Heart right ventricle (tissue), 16 donors: ENCODE data around the gene CAPN2. TPM values are rescaled to one million over a fixed set of nuclear protein-coding genes. Genes with fewer than 3 reads are reported as not detected.

ENCODE experiments used
- ATAC-seq, 8 donors: fragments of 200-7000 bp; cut with Tn5 transposase; one replicate each; pipeline ENCODE4 v1.9.1; 2020; ENCODE audit warnings: mild to moderate bottlenecking in 8 of 8, moderate library complexity in 8 of 8, moderate number of reproducible peaks in 1 of 8
- DNase-seq, 2 donors: peaks; one replicate each; pipeline ENCODE4 v3.0.0-alpha.2; 2020
- H3K27ac ChIP-seq, 10 donors: fragments of 200-600 bp; sonication (generic) in 2 of 10; one replicate each; pipeline versions ENCODE4 v1.5.0 to v1.8.0; 2020 to 2022; ENCODE audit warnings: mild to moderate bottlenecking in 3 of 10
- H3K27me3 ChIP-seq, 7 donors: fragments of 200-600 bp; one replicate each; pipeline ENCODE4 v1.8.0; 2021 to 2022; ENCODE audit warnings: mild to moderate bottlenecking in 2 of 7
- H3K36me3 ChIP-seq, 9 donors: fragments of 200-600 bp; sonication (generic) in 1 of 9; one replicate each; pipeline versions ENCODE4 v1.5.0 to v1.8.0; 2020 to 2022; ENCODE audit warnings: mild to moderate bottlenecking in 2 of 9
- H3K4me1 ChIP-seq, 9 donors: fragments of 200-600 bp; sonication (generic) in 1 of 9; one replicate each; pipeline versions ENCODE4 v1.5.0 to v1.8.0; 2020 to 2022; ENCODE audit warnings: mild to moderate bottlenecking in 4 of 9
- H3K4me3 ChIP-seq, 10 donors: fragments of 200-600 bp; sonication (generic) in 2 of 10; one replicate each; pipeline versions ENCODE4 v1.5.0 to v1.8.0; 2020 to 2022; ENCODE audit warnings: mild to moderate bottlenecking in 7 of 10, moderate library complexity in 2 of 10
- H3K9me3 ChIP-seq, 11 donors: fragments of 200-600 bp in 10 of 11; sonication (generic) in 2 of 11; one replicate each; pipeline versions ENCODE4 v1.5.0 to v1.8.0; 2013 to 2022; ENCODE audit warnings: mild to moderate bottlenecking in 2 of 11, control low read depth in 1 of 11, moderate library complexity in 1 of 11
- whole genome bisulfite sequencing, 2 donors: extraction: QIAGEN DNeasy Blood & Tissue Kit; methylation state at CpG; one replicate each; pipeline ENCODE4 v1.1.7; 2013; ENCODE audit warnings: inconsistent platforms in 1 of 2; 5-methylcytosine and 5-hydroxymethylcytosine counted together
- intact Hi-C, 10 donors: fragments of 100-400 bp; cut with DNase I; formaldehyde crosslinking; loops; one replicate each; pipeline versions ENCODE4 v1.11.1 to v1.14.2; 2022
- polyA plus RNA-seq, 2 donors: library from polyadenylated mRNA; stranded (reverse); fragments of 200-250 nt; gene quantifications; one replicate each; pipeline ENCODE4 v1.2.3, GENCODE V29; 2013
- total RNA-seq, 10 donors: library from RNA; stranded (reverse); fragmentation: NEBNext Ultra II Directional in 3 of 10; extraction: Animal tissue kit (Norgen Biotek cat#: 25700) in 3 of 10; gene quantifications; one replicate each; pipeline versions ENCODE4 v1.2.1 to v1.2.4, GENCODE V29; 2021 to 2023
- TF ChIP-seq, protein P1 (sequence below), 9 donors: fragments of 200-600 bp; sonication (generic) in 2 of 9; IDR thresholded peaks; one replicate each; pipeline versions ENCODE4 v1.5.0 to v1.8.0; 2021 to 2022; ENCODE audit warnings: antibody characterized with exemption in 9 of 9, mild to moderate bottlenecking in 5 of 9, moderate library complexity in 1 of 9
- donor health status: Arrhythmogenic right ventricular cardiomyopathy.
- donor health status: ischemic (EF 13 %, LVEDD 7.1; RV severe dilation, severe dysfunction).
- donor health status: healthy with polysubstance abuse.
- donor health status: DM: no; HTN: yes; CAD: no.
- donor health status: DM: no; HTN: no; CAD: no.
- donor health status: ischemic (EF 25% LVEDD 6.9; RV normal size, moderate dysfunction).
- donor health status: ischemic (EF 25% LVEDD 5.7; RV mildly dilated, moderate dysfunction).
- donor health status: healthy.
- donor health status: DM: yes; HTN: yes; CAD: no.
- donor health status: Ischemic cardiomyopathy.
- donor health status: ischemic (EF 35%, LVEDD 5.7; RV mildly dilated, moderate dysfunction).
- donor health status: nonischemic (EF 11% LVEDD 7.7; RV severe dilation, severe dysfunction).
- donor health status: DM: yes; HTN: yes; CAD: no.
- donor health status: PGD.
- donor health status: ischemic (EF 29% LVEDD 5.4; RV normal size, mild dysfunction).
- donor health status: nonischemic (EF 23%, LVEDD 6.1; RV moderate dilation, normal function).

The CAPN2 gene
- total and polyA plus RNA-seq, 12 donors = 62.4 to 107 (median 77.6) TPM

DNA sequence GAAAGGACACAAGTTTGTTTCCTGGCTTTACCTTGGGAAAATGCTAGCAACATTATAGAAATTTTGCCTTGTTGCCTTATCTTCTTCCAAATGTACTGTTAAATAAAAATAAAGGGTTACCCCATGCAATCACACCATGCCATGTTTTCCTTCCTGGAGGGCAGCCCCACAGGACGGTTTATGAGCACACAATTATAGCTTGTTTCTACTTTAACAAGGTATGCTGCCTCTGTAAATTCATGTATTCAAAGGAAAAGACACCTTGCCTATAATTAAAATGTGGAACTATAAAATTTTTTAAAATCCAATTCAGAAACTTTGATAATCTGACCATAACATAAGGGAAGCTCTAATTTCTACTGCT, 63.4 kb downstream of the CAPN2 start:
- Histone ChIP-seq H3K4me1 (peaks cover 11 to 60% (median 36%) of the 10 kb centered on the region in 9 donors), H3K36me3 (peaks cover 0 to 100% (median 40%) of the 10 kb centered on the region in 9 donors), H3K4me3 (no peak overlapping the region), H3K27me3 (no peaks in the 10 kb centered on the region), H3K27ac (peak overlapping the region in 8 of 10 donors; percentile 11 to 83 (median 50)), H3K9me3 (no peaks in the 10 kb centered on the region)
- TF ChIP-seq, protein P1, sequence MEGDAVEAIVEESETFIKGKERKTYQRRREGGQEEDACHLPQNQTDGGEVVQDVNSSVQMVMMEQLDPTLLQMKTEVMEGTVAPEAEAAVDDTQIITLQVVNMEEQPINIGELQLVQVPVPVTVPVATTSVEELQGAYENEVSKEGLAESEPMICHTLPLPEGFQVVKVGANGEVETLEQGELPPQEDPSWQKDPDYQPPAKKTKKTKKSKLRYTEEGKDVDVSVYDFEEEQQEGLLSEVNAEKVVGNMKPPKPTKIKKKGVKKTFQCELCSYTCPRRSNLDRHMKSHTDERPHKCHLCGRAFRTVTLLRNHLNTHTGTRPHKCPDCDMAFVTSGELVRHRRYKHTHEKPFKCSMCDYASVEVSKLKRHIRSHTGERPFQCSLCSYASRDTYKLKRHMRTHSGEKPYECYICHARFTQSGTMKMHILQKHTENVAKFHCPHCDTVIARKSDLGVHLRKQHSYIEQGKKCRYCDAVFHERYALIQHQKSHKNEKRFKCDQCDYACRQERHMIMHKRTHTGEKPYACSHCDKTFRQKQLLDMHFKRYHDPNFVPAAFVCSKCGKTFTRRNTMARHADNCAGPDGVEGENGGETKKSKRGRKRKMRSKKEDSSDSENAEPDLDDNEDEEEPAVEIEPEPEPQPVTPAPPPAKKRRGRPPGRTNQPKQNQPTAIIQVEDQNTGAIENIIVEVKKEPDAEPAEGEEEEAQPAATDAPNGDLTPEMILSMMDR (IDR thresholded peaks at IDR 0.05) = no peak
- intact Hi-C loops = no loop called here
- ATAC-seq (no peak), DNase-seq (no peak)
- WGBS, 2 donors = 73 to 83% methylated on average over 1 of the region's 1 CpG

DNA sequence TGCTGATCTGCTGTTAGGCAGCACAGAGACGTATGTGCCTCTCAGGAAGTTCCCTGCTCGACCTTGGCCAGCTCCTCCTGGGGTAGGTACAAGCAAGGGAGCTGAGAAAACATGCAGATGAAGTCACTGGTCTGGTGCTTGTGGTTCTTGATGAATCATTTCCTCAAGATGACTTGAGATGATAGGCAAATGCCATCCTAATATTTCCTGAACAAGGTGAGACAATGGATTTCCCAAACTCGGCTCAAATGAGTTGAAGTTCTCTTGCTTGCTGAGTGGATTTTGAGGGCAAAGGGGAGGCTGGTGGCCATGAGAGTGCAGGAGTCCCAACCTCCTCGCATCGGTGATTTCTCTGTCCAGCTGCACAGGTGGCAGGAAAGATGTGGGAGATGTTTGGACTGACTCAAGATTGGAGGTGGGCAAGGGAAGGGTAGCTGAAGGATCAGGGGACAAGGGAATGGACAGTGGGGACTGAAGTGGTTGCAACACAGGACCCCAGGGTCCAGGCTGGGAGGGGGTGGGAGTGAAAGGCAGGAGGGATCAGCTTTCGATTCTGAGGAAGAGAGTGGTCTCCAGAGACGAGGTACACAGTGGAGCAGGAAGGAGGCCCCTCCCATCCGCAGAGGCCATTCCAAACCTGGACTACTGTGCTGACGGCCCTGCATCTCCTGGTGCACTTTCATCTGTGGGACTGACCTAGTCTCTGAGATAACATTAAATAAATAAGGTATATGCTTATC, 63.9 kb downstream of the CAPN2 start:
- Histone ChIP-seq H3K27me3 (no peaks in the 10 kb centered on the region), H3K27ac (peak overlapping the region in 8 of 10 donors; percentile 24 to 83 (median 56)), H3K4me3 (no peak overlapping the region), H3K4me1 (peaks cover 9 to 55% (median 30%) of the 10 kb centered on the region in 9 donors), H3K9me3 (no peaks in the 10 kb centered on the region), H3K36me3 (peaks cover 0 to 100% (median 37%) of the 10 kb centered on the region in 9 donors)
- intact Hi-C loops = no loop called here
- TF ChIP-seq, protein P1 (IDR thresholded peaks at IDR 0.05) = no peak
- DNase-seq (no peak), ATAC-seq (peak in 6 of 8 donors; percentile 28 to 57 (median 55))
- 48% methylated on average over 9 of the region's 9 CpGs for WGBS, 2 donors

DNA sequence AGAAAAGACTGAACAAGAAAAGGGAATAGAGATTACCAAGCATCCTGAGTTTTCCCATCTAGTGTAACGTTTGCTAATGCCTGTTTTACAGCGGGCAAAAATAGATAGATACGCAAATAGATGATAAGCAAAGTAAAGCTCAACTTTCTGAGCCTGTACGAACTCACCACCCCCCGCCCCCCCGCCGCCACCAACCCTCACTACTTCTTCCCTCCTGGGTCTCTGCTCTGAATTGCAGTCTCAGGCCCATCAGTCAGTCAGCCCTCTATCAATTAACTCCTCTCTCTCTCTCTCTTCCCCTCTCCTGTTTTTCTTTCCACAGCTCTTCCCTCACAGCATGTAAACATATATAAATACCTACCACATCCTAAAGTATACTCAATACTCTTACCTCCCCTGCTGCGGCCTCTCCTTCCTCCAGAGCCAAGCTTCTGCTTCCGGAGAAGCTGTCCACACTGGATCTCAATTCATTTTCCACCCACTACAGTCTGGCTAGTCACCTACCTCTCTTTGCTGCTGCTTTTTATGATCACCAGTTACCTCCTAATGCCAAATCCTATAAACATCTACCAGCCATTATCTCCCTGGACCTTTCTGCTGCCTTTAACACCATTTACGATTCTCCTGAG, 64.6 kb downstream of the CAPN2 start:
- Histone ChIP-seq H3K4me1 (peaks cover 3 to 48% (median 23%) of the 10 kb centered on the region in 9 donors), H3K27ac (peak overlapping the region in 8 of 10 donors; percentile 24 to 83 (median 56)), H3K9me3 (no peaks in the 10 kb centered on the region), H3K36me3 (peaks cover 0 to 100% (median 37%) of the 10 kb centered on the region in 9 donors), H3K4me3 (no peak overlapping the region), H3K27me3 (no peaks in the 10 kb centered on the region)
- 59 to 62% methylated on average over 10 of the region's 10 CpGs for WGBS, 2 donors
- intact Hi-C loops = no loop called here
- ATAC-seq (no peak), DNase-seq (no peak)
- TF ChIP-seq, protein P1 (IDR thresholded peaks at IDR 0.05) = no peak

DNA sequence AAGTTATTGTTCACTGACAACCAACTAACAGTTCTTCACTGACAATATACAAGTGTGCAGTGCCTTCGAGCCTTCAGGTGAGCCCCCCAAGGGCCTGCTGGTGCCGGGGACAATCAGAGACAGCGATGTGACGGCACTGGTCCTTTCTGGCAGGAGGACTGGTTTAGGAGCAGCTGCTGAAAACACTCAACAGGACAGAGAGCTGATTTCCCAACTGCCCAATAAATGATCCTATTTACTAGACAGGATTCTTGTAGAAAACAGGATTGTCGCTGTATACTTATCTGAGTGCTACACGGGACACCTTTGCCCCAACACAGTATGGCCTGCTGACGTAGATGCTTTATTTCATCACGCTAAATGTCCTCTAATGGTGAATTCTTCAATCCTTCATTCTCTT, 68.0 kb downstream of the CAPN2 start:
- Histone ChIP-seq H3K27ac (no peak overlapping the region), H3K36me3 (peaks cover 0 to 99% (median 24%) of the 10 kb centered on the region in 9 donors)

More for the DNA sequence above, 68.0 kb downstream of the CAPN2 start:
- ATAC-seq (no peak), DNase-seq (no peak)
- Histone ChIP-seq H3K9me3 (no peaks in the 10 kb centered on the region), H3K4me1 (peaks cover 0 to 22% (median 8%) of the 10 kb centered on the region in 9 donors), H3K27me3 (no peaks in the 10 kb centered on the region), H3K4me3 (no peak overlapping the region)
- intact Hi-C loops = no loop called here
- 93 to 97% methylated on average over 8 of the region's 8 CpGs for WGBS, 2 donors
- TF ChIP-seq, protein P1 (IDR thresholded peaks at IDR 0.05) = no peak
